ENCODE data around the gene GBX1.

GRCh38 chr7:151191544-151191943, 24.1 kb upstream of the GBX1 start:
- TF ChIP-seq HDGF (IDR thresholded peaks at IDR 0.05; ENCODE audit: borderline replicate concordance) (no peak), BHLHE40 (IDR thresholded peaks at IDR 0.05; ENCODE audit: borderline replicate concordance) (no peak), FOXA1 (IDR thresholded peaks at IDR 0.05) (no peak), TARDBP (IDR thresholded peaks at IDR 0.05) (no peak), SUZ12 (IDR thresholded peaks at IDR 0.05) (no peak), NFRKB (IDR thresholded peaks at IDR 0.05) (no peak), PKNOX1 (IDR thresholded peaks at IDR 0.05) (no peak), SP1 (IDR thresholded peaks at IDR 0.05) (no peak), FOXK2 (IDR thresholded peaks at IDR 0.05) (no peak), LEF1 (IDR thresholded peaks at IDR 0.05; ENCODE audit: borderline replicate concordance) (no peak), ZNF384 (IDR thresholded peaks at IDR 0.05) (no peak), FOXM1 (IDR thresholded peaks at IDR 0.05; ENCODE audit: borderline replicate concordance) (no peak), L3MBTL2 (conservative IDR thresholded peaks at IDR 0.05) (no peak)

Data from HEK293T (cell line).